Measurements from ENCODE around the gene VPS72.
A peak's percentile ranks its signal among the peaks of the same experiment; 100 is the strongest.
"Not testable (repeated sequence)": the region's sequence is repeated elsewhere in the genome, so short reads cannot be mapped to it uniquely, and the experiment has no call there.

The VPS72 gene, protein sequence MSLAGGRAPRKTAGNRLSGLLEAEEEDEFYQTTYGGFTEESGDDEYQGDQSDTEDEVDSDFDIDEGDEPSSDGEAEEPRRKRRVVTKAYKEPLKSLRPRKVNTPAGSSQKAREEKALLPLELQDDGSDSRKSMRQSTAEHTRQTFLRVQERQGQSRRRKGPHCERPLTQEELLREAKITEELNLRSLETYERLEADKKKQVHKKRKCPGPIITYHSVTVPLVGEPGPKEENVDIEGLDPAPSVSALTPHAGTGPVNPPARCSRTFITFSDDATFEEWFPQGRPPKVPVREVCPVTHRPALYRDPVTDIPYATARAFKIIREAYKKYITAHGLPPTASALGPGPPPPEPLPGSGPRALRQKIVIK

DNA sequence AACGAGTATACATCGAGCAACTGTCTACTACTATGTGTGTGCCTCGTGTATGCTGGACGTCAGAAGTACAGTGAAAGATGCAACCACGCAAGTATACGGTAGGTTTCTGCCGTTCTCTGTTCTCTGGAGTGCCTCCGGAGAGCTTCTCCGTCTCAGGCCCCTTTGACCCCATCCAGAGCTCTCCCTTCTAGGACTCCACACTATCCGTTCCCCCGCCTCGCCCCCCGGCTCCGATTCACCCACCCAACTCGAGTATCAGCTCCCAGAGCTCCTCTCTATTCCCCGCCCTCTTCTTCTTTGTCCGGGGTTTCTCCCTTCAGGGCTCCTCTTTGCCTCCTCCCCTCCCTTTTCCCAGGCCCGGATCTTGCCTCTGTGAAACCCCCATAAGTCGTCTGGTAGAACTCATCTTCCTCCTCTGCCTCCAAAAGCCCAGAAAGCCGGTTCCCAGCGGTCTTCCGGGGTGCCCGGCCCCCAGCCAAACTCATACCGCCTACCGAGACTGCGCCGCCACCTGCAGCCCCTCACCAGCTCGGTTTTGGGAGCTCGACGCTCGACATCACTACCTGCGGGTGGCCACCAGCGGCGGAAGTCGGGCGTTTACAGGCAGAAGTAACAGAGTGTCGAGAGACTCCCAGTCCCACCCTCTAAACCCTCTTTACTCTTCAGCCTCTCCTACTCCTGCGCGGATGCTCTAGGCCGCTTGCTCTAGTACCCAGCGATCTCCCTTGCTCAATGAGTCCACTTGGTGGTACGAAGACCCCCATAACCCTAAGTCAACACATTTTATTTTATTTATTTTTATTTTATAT lies at the start of gene VPS72:
VPS72 (minus strand) TSS at position 561 of the 809 bp plus-strand sequence; CDS start at position 485, 76 bp downstream.
- peak; percentile 79 to 84 for DNase-seq

DNA sequence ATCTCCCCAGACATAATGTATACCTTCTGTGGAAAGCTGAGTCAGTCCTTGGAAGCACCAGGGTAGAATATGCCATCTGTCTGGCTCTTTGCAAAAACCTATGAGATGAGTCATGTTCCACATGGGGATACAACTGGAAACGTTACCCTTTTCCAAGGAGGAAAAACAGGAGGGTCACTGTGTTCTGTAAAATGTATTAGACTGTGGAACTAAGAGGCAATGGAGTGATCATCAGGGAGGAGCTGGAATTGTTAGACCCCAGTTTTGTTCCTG lies 48.4 kb upstream of the VPS72 start:
- DNase-seq: no peak

- DNase-seq: no peak
These were observed 47.9 kb upstream of the VPS72 start for GRCh38 chr1:151237678-151238466.

DNA sequence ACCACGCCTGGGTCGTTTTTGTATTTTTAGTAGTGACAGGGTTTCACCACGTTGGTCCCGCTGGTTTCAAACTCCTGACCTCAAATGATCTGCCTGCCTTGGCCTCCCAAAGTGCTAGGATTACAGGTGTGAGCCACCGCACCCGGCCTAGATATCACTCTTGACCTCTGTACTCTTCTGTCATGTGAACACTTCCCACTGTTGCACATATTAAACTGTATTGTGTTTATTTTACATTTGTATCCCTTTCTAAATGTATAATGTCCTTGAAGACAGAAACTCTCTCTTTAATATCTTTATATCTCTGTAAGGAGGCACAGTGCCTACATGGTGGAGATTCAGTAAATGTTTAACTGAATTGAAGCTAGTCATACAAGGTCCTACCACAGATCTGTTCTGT lies 45.2 kb upstream of the VPS72 start:
- DNase-seq: no peak

GRCh38 chr1:151222130-151222529 lies 32.1 kb upstream of the VPS72 start:
- DNase-seq: no peak

DNA sequence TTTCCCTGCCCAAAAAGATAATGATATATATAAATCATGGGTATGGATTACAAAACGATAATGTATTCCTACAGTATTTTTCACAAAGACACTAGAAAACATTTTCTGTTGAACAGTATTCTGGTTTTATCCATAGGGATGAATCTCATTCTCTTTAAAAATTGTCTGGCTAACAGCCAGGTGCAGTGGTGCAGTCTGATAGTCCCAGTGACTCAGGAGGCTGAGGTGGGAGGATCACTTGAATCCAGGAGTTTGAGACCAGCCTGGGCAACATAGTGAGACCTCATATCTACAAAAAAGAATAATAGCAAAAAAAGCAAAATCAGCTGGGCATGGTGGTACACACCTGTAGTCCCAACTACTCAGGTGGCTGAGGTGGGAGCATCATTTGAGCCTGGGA lies 31.6 kb upstream of the VPS72 start:
- no peak for DNase-seq

DNA sequence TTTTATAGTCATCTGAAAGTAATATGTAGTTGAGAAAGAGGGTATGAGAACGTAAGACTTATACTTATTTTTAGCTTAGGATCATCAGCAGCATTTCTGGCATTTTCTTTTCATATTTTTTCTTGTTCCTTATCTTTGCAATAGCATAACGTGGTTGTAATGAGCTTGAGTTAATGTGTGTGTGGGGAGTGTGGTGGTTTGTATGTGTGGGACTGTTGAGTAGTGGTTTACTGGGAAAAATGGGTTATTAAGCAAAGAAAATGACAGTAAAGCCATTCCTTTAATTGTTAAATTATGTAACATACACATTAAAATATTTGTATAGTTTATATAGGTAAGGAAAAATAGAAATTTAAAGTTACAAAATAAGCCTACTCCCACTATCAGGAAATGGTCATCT lies 23.6 kb upstream of the VPS72 start:
- no peak for DNase-seq

GRCh38 chr1:151211972-151212705 lies 22.1 kb upstream of the VPS72 start:
- no peak for DNase-seq

GRCh38 chr1:151210830-151211229 lies 20.8 kb upstream of the VPS72 start:
- no peak for DNase-seq

GRCh38 chr1:151205381-151205965 lies 15.5 kb upstream of the VPS72 start:
- not testable (repeated sequence) for DNase-seq

- peak; percentile 21 to 34 for DNase-seq
These were observed 10.0 kb upstream of the VPS72 start for GRCh38 chr1:151199873-151200581.

DNA sequence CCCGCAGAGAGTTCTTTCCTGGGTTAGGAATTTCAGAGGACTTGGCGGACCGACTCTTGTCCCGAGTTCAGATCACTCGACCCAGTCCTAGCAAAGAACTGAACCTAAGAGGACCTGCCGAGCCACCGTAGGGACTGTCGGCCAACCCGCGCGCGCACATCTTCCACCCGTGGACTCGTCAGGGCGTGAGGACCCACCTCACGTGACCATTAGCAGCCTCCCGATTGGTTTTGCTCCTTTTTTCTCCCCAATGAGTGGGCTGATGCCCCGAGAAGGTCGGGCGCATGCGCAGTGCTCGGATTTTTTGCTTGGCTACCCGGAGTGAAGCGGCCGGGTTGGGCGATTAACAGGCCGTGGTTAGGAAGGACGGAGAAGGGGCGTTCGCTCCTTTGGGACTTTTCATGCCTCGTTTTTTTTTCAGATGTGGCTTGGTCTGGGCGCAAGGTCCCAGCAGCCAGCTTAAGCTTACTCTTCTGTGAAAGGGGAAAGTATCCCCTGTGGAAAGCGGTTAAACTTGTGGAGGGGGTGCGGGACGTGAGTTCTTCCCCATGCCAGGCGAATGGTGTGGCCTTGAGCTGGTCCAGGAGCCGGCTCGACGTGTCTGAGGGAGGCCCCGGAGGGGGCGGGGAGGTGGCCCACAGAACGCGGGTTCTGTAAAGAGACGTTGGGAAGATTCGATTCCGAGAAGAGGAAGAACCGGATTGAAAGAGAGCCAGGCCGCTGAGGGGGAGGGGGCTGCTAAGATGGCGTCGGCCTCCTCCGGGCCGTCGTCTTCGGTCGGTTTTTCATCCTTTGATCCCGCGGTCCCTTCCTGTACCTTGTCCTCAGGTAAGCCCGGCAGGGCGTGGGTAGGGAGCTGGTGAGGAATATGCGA lies 8.5 kb upstream of the VPS72 start, which contains the start of gene PIP5K1A:
PIP5K1A (plus strand) TSS at position 299 of the 874 bp plus-strand sequence; CDS start at position 744, 445 bp downstream.
- DNase-seq: peak; percentile 99

GRCh38 chr1:151197863-151198253 lies 7.9 kb upstream of the VPS72 start:
- DNase-seq: no peak

GRCh38 chr1:151196292-151196800 lies 6.3 kb upstream of the VPS72 start:
- peak; percentile 47 to 65 for DNase-seq

- DNase-seq: peak; percentile 14 to 18
These were observed 5.0 kb upstream of the VPS72 start for GRCh38 chr1:151194894-151195594.

GRCh38 chr1:151193856-151194255 lies 3.9 kb upstream of the VPS72 start:
- no peak for DNase-seq

GRCh38 chr1:151193304-151193703 lies 3.3 kb upstream of the VPS72 start:
- no peak for DNase-seq

DNA sequence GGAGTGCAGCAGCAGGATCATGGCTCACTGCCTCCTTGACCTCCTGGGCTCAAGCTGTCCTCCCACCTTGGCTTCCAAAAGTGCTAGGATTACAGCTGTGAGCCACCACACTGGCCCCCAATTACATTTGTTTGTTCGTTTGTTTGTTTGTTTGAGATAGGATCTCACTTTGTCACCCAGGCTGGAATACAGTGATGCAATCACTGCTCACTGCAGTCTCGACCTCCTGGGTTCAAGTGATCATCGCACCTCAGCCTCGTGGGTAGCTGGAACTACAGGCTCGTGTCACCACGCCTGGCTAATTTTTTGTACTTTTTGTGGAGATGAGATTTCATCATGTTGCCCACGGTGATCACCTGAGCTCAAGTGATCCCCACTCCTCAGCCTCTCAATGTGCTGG lies 2.0 kb upstream of the VPS72 start:
- DNase-seq: no peak

GRCh38 chr1:151188667-151189066 lies 1.3 kb downstream of the VPS72 start:
- not testable (repeated sequence) for DNase-seq

DNA sequence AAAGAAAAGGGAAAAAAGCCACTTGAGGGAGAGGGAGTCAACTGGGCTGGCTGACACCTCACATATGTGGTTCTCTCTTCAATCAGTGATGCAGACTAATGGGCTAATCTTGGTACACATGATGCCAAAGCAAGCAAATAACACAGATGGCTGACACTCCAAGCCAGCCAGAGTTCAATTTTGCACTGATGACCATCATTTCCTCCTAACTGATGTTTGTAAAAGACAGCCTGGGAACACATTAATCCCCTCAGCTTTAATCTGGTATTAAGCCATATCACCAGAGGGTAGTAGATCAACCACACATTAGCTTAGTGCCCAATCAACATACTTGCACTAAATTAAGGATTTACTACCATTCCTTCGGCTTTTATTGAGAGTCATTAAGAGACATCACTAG lies 2.8 kb downstream of the VPS72 start:
- no peak for DNase-seq

Data from activated CD4-positive, alpha-beta T cell treated with anti-CD3 and anti-CD28 coated beads for 4 hours (primary cell).